IPS-15b (cell line): ENCODE results near the gene NCBP3.
"Not testable (repeated sequence)": the region's sequence is repeated elsewhere in the genome, so short reads cannot be mapped to it uniquely, and the experiment has no call there.

Experiments
- H3K27me3 ChIP-seq: one replicate; pipeline ENCODE4 v1.6.1; 2013; ENCODE audit warnings: low read length; ENCODE audit not compliant: control insufficient read depth, insufficient read depth
- H3K36me3 ChIP-seq: one replicate; pipeline ENCODE4 v1.6.1; 2013; ENCODE audit warnings: low read length; ENCODE audit not compliant: control insufficient read depth, insufficient read depth
- H3K4me1 ChIP-seq: one replicate; pipeline ENCODE4 v1.6.1; 2013; ENCODE audit warnings: mild to moderate bottlenecking, low read length; ENCODE audit not compliant: control insufficient read depth, insufficient read depth
- H3K4me3 ChIP-seq: one replicate; pipeline ENCODE4 v1.5.1; 2013; ENCODE audit warnings: low read depth, low read length
- H3K9ac ChIP-seq: one replicate; pipeline ENCODE4 v1.6.1; 2013; ENCODE audit warnings: low read depth, mild to moderate bottlenecking, low read length
- H3K9me3 ChIP-seq: one replicate; pipeline ENCODE4 v1.6.1; 2013; ENCODE audit warnings: mild to moderate bottlenecking, low read length; ENCODE audit not compliant: control insufficient read depth, insufficient read depth

Gene NCBP3

GRCh38 chr17:3859940-3860339 is 13.9 kb upstream of the NCBP3 start:
- H3K9ac ChIP-seq, result no peak overlapping the region

GRCh38 chr17:3857261-3858105 is 11.4 kb upstream of the NCBP3 start:
- H3K4me1 ChIP-seq, result no peaks in the 10 kb centered on the region
- H3K27me3 ChIP-seq, result no peaks in the 10 kb centered on the region
- H3K9ac ChIP-seq, result no peak overlapping the region
- H3K9me3 ChIP-seq, result no peaks in the 10 kb centered on the region
- no peak overlapping the region for H3K4me3 ChIP-seq
- H3K36me3 ChIP-seq, result peaks cover 15% of the 10 kb centered on the region

More at GRCh38 chr17:3859940-3860339, 13.9 kb upstream of the NCBP3 start:
- no peaks in the 10 kb centered on the region for H3K27me3 ChIP-seq
- no peaks in the 10 kb centered on the region for H3K9me3 ChIP-seq
- H3K4me3 ChIP-seq, result no peak overlapping the region
- peaks cover 15% of the 10 kb centered on the region for H3K36me3 ChIP-seq
- no peaks in the 10 kb centered on the region for H3K4me1 ChIP-seq

DNA sequence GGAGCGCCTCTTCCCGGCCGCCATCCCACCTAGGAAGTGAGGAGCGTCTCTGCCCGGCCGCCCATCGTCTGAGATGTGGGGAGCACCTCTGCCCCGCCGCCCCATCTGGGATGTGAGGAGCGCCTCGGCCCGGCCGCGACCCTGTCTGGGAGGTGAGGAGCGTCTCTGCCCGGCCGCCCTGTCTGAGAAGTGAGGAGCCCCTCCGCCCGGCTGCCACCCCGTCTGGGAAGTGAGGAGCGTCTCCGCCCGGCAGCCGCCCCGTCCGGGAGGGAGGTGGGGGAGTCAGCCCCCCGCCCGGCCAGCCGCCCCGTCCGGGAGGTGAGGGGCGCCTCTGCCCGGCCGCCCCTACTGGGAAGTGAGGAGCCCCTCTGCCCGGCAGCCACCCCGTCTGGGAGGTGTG is 8.2 kb upstream of the NCBP3 start:
- not testable (repeated sequence) for H3K4me3 ChIP-seq, H3K4me1 ChIP-seq, H3K27me3 ChIP-seq, H3K36me3 ChIP-seq, H3K9ac ChIP-seq, H3K9me3 ChIP-seq

DNA sequence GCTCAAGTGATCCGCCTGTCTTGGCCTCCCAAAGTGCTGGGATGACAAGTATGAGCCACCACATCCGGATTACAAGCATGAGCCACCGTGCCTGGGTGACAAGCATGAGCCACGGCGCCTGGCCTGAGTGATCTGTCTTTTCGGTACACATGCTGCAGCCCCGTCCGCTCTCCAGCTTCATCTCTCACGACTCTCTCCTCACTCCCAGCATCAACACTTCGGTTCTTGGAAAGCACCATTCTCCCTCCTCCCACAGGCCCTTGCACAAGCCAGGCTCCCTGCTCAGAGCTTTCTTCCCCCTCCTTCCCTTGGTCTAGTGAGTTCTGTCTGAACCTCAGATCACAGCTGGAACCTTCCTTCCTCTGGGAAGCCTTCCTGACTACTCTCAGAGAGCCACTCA is 6.5 kb upstream of the NCBP3 start:
- Histone ChIP-seq H3K27me3 (no peaks in the 10 kb centered on the region), H3K36me3 (no peaks in the 10 kb centered on the region), H3K9me3 (no peaks in the 10 kb centered on the region), H3K4me1 (no peaks in the 10 kb centered on the region), H3K4me3 (no peak overlapping the region), H3K9ac (no peak overlapping the region)

GRCh38 chr17:3851461-3852100 is 5.5 kb upstream of the NCBP3 start:
- no peaks in the 10 kb centered on the region for H3K27me3 ChIP-seq
- H3K4me1 ChIP-seq, result peaks cover 1% of the 10 kb centered on the region
- H3K36me3 ChIP-seq, result no peaks in the 10 kb centered on the region
- no peak overlapping the region for H3K4me3 ChIP-seq
- no peaks in the 10 kb centered on the region for H3K9me3 ChIP-seq
- no peak overlapping the region for H3K9ac ChIP-seq

- Histone ChIP-seq H3K9ac (no peak overlapping the region), H3K4me1 (peaks cover 7% of the 10 kb centered on the region), H3K4me3 (no peak overlapping the region), H3K27me3 (no peaks in the 10 kb centered on the region), H3K9me3 (no peaks in the 10 kb centered on the region), H3K36me3 (no peaks in the 10 kb centered on the region)
These were observed 2.3 kb upstream of the NCBP3 start for GRCh38 chr17:3848229-3848835.

DNA sequence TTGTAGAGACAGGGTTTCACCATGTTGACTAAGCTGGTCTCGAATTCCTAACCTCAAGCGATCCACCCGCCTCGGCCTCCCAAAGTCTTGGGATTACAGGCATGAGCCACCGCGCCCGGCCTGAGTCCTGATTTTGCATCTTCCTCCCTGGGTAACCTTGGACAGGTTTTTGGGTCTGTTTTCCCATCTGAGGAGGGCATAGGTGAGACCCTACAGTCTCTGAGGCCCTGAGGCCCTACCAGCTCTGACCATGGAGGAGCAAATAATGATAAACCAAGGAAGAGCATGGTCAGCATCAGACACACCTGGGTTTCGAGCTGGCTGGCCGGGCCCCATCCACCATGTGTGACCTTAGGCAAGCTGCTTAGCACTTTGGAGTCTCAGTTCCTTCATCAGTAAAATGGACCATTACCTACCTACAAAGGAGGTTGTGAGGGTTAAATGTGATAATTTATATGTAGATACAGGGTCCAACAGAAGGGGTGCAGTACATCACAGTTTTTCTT is 1.2 kb upstream of the NCBP3 start:
- Histone ChIP-seq H3K9ac (no peak overlapping the region), H3K4me1 (peaks cover 7% of the 10 kb centered on the region), H3K27me3 (no peaks in the 10 kb centered on the region), H3K4me3 (no peak overlapping the region), H3K36me3 (peaks cover 5% of the 10 kb centered on the region), H3K9me3 (no peaks in the 10 kb centered on the region)

GRCh38 chr17:3846437-3847164 is 555 bp upstream of the NCBP3 start:
- Histone ChIP-seq H3K4me3 (no peak overlapping the region), H3K27me3 (no peaks in the 10 kb centered on the region), H3K9ac (peak overlapping the region; percentile 37), H3K4me1 (peaks cover 7% of the 10 kb centered on the region), H3K36me3 (peaks cover 10% of the 10 kb centered on the region), H3K9me3 (no peaks in the 10 kb centered on the region)

GRCh38 chr17:3845291-3845620 is 790 bp downstream of the NCBP3 start:
- Histone ChIP-seq H3K4me1 (peaks cover 7% of the 10 kb centered on the region), H3K9me3 (no peaks in the 10 kb centered on the region), H3K27me3 (no peaks in the 10 kb centered on the region), H3K4me3 (peak overlapping the region; percentile 82), H3K9ac (peak overlapping the region; percentile 89), H3K36me3 (peaks cover 17% of the 10 kb centered on the region)

GRCh38 chr17:3844556-3844955 is 1.5 kb downstream of the NCBP3 start:
- H3K9me3 ChIP-seq, H3K9ac ChIP-seq, H3K27me3 ChIP-seq, H3K4me1 ChIP-seq, H3K4me3 ChIP-seq: not testable (repeated sequence)
- H3K36me3 ChIP-seq, result peaks cover 24% of the 10 kb centered on the region

DNA sequence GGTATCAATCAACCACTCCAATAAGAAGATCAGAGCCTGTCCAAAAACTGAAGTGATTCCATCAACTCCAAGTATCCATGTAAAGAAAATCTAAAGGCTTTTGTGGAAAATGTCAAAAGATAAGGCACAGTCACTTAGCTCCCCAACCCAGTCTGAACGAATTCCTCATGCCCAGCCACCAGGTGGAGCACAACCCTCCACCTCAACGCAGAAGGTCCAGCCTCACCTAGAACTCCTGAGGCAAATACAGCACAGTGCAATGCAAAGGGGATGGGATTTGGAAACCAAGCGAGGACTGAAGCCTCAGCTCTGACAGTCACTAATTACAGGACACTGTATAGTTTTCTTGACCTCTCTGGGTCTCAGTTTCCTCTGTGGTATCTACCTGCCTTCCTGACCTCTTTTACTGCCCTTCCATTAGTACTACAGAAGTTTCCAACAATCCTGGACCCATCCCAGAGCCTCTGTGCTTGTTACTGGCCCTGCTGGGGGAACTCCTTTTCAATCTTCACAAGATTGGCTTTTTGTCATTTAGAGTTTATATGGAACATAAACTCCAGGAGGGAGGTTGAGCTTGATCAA is 2.0 kb downstream of the NCBP3 start:
- H3K4me1 ChIP-seq, result peaks cover 7% of the 10 kb centered on the region
- H3K9ac ChIP-seq, result no peak overlapping the region
- H3K4me3 ChIP-seq, result no peak overlapping the region

More for the DNA sequence above, 2.0 kb downstream of the NCBP3 start:
- Histone ChIP-seq H3K36me3 (peaks cover 24% of the 10 kb centered on the region), H3K27me3 (no peaks in the 10 kb centered on the region), H3K9me3 (no peaks in the 10 kb centered on the region)
